Effector CD8-positive, alpha-beta T cell (primary cell): Measurements from ENCODE around the gene NAALADL2.

Source experiments
- DNase-seq: peaks from one replicate; lab custom pipeline; 2025; lab: John Stamatoyannopoulos, UW

NAALADL2 gene

DNA sequence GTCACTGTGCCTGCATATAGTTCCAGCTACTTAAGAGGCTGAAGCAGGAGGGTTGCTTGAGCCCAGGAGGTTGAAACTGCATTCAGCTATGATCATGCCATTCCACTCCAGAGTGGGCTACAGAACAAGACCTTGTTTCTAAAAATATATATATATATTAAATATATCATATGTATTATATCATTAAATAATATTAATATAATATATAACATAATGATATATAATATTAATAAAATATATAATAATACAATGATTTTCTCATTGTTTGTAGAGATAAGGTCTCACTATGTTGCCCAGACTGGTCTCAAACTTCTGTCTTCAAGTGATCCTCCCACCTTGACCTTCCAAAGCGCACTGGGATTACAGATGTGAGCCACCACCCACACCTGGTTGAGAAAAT, 101.8 kb downstream of the NAALADL2 start:
- DNase-seq: no peak

DNA sequence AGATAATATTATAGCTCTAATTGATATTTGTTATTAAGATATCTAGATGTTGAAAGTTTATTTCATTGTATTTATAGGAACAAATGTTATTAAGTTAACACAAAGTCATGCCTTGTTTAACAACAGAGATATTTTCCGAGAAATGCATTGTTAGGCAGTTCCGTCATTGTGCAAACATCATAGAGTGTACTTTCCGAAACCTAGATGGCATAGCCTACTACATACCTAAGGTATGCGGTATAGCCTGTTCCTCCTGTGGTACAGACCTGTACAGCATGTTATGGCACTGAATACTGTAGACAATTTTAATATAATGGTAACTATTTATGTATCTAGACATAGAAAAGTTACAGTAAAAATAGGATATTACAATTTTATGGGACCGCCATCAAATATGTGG, 114.3 kb downstream of the NAALADL2 start:
- no peak for DNase-seq

DNA sequence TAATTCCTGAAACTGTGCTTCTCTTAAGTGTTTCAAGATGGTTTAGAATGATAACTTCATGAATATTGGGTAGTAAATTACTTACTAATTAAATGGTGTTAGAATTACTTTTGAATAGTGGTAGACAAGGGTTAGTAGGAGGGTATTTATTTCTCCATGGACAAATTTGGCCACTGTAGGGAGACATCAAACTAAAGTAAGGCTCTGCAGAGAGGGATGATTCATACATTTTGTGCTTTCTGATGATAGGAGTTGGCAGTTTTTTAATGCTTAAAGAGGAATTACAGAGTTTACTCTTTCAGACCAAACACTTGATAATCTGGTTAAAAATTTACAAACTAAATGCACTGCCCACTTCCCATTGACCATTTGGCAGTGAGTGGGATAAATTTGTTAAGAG, 127.6 kb downstream of the NAALADL2 start:
- DNase-seq: no peak

DNA sequence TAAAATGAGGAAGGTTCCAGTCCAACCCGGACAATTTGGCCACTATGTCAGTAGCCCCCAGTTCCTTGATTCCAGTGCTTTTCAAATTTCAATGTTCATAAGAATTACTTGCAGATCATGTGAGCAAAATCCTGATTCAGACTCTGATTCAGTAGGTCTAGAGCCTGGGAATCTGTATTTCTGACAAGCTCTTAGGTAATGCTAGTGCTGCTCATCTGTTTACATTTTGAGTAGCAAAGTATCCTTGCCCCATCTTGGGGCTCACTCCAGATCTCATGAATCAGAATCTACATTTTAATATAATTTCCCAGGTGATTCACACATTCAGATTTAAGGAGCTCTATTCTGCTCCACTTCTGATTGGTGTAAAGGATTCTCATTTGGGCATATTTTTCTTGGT, 142.0 kb downstream of the NAALADL2 start:
- DNase-seq: no peak

DNA sequence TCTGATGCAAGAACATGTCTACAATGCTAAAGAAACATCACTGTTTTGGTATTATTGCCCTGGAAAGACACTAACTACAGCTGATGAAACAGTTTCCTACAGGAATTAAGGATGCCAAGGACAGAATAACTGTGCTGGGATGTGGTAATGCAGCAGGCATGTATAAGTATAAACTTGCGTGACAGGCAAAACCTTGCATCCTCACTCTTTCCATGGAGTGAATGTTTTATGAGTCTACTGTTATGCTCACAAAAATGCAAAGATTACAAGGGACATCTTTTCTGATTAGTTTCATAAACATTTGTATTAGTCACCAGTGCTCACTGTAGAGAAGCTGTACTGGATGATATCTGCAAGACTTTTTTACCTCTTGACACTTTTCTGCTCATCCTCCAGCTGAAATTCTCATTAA, 143.6 kb downstream of the NAALADL2 start:
- DNase-seq: no peak

DNA sequence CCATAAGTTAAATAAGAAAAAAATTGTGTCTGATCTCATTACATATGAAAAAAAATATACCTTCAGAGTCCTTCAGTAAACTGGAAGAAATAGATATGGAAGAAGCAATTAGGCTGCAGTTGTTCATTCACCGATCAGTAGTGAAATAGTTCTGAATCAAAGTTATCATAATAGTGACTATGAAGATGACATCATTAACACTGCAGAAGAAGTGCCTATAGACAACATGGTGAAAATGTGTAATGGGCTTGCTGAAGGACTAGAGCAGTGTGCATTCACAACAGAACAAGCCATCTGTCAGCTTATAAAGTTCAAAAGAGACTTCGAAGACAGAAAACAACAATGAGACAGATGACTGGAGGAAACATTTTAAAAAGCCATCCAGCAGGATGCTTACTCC, 144.5 kb downstream of the NAALADL2 start:
- DNase-seq: no peak

DNA sequence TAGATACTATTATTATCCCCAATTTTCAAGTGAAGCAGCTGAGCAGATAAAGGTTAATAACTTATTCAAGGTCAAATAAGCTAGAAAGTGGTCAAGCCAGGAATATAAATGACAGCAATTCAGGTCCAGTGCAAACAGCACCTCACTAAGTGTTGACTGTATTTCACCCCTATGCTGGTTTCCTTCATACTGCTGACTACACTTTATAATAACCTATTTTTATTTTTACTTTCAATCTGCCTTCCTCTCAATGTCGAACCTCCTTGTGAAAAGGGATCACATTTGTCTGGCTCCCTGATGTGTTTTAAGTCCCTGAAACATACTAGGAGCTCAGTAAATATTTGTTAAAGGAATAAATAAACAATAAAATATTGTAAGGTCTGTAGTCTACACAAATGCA, 146.1 kb downstream of the NAALADL2 start:
- DNase-seq: no peak

DNA sequence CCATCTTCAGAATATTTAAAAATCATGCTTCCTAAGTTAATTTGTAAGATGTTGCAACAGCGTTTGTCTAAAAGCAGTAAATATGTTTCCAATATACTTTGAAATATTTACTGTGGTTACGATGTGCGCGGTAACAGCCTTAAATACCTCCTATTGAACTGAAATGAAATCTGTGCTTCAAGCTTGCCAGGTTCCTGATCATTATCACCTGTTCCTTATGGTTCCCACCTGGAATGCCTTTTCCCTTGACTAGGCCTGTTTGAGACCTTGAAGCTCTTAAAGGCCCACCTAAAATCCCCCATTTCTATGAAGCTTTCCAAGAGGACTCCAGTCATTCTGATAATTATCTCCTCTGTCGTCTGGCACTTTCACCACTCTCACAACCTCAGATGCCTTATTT, 146.7 kb downstream of the NAALADL2 start:
- DNase-seq: no peak

DNA sequence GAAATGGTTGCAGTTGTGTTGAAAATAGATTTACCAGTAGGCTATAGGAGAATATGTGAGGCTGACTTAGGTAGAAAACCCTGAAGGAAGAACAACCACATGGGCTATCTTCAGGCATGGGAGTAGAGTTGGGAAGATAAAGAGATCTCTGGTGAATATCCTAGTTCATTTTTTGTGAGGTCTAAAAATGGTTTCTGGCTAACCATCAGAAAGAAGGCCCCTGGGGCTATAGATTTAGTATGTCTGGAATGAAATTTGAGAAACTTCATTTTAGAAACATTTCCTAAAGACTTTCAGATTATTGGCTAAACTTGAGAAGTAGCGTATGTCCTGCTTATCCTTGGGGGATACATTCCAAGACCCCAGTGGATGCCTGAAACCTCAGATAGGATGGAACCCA, 148.2 kb downstream of the NAALADL2 start:
- no peak for DNase-seq

DNA sequence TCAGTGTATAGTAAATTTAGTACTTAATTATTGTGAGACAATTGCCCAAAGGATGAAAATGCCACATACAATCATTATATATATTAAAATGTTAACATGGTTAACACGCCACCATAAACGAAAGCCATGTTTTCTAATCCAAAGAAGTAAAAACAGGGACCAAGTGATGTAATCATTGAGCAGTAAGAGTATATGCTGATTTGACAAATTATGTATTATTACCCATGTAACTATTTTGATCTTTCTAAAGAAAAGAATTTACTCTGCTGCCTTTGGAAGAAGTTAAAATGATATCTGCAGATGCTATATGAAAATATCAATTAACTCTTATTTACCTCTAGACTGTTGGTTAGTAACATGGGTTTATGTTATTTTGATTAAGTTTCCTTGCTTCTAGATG, 150.2 kb downstream of the NAALADL2 start:
- DNase-seq: no peak

DNA sequence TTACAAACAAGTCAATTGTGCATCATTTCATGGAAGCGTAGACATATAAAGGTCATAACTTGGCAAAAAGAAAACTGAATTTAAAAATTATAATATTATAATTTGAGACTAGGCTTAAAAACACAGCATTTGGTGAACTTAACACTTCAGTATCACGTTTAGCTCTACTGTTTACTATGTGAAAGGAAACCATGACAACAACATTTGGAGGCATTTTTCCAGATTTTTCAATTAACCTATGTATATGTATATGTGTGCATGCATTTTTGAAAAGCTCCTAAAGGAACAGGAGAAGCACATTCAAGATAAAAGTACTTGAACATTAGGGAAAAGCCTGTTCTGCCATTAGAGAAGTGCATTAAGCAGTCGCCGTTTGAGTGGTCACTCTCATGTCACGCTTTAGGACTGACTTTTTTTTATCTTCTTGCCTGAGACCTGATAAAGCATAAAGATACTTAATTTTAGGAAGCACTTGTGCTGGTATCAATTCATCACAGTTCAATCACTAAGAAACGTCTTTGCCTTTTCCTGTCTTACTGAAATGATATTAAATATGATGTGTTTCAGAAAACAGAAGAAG, 156.0 kb downstream of the NAALADL2 start:
- no peak for DNase-seq

DNA sequence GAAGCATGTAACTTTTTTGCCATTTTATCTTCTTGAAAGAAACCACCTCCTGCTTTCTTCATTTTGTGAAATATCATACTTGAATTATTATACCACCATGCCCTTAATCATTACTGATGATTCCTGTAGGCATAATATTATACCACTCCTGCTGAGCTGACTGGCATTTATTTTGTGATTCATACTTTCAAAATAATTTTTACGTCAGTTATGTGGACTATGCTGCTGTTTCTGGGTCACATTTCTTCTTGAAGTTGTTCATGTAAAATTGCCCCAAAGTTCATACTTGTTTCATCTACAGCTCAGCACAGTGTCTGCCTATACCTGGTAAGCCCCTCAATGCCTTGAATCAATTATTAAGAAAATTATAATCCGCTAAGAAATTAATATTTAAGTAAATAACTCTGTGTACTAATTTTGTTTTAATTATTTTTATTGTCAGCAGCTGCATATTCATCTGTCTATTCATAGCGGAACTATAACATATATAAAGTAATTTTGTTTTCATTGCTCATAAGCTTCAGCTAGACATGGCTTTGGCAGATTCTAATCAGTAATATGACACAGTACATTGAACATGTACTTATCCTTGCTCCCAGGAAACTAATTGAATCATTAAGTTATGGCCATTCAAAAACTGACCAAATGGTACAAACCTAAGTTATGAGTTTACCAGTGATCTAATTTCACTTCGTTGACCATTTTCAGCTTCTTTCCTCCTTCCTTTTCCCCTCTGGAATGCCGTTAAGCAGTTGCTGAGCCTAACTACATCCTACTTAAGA, 160.0 kb downstream of the NAALADL2 start:
- DNase-seq: no peak

DNA sequence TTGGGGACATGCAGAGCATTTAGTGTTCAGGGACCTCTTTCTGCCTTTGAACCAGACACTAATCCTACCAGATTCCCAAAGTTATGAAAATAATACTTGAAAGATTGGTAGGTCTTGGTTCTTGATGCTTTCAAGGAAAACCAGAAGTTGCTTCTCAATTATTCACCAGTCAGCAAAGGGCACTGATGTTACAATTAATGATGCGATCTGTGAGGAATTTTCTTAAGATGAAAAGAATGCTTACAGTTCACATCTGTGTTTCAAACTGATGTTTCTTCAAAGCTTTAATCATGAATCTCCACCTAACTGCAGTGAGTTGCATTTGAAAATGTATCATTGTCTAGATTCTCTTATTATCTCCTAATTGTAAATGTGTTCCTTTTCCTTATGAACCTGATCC, 161.0 kb downstream of the NAALADL2 start:
- no peak for DNase-seq

DNA sequence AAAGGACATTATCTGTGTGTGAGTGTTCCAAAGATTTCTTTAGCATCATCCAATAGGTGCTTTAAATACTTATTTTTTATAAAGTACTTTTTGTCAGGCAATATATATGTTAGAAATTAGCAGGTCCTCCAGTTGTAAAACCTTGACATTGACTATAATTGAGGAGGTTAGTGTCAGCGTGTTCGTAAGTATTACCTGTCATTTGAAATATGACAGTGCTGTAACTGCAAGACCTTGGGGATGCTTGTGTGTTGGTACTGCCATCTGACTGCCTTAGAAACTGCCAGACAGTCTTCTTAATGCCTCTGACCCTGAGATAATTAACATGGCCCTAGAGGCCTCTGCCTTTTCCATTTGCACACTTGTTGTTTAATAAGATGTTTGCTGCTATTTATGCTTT, 170.7 kb downstream of the NAALADL2 start:
- no peak for DNase-seq

DNA sequence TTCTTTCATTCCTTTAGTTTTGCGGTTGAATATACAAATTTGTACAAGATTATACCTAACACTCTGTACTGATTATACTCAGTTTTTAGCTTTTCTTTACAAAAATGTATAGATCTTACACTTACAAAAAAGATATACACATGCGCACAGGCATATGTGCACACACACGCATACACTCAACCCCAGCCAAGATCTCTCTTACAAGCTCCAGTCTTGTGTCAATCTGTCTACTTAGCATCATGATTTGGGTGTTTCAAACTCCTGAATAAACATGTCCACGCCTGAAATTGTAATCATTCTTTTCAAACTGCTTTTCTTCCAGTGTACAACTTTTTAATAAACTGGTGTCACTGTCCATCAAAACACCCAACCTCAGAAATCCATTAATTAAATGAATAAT, 180.7 kb downstream of the NAALADL2 start:
- no peak for DNase-seq

DNA sequence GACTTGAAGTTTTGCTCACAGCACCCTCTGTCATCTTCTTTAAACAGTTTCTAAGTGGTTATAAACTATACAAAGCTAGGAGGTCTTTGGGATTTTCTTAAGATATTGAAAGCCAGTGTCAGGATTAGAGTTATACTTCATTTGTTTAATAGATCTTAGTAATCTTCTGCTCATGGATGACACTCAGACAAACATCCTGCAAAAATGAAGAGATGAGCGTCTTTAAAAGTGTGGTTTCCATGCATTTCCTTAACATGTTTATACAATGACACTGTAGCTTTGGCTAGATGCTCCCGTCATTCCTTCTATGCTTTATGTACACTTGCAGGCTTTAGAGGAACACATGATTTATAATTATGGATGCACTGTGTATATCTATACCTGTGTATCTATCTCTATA, 182.2 kb downstream of the NAALADL2 start:
- DNase-seq: no peak

DNA sequence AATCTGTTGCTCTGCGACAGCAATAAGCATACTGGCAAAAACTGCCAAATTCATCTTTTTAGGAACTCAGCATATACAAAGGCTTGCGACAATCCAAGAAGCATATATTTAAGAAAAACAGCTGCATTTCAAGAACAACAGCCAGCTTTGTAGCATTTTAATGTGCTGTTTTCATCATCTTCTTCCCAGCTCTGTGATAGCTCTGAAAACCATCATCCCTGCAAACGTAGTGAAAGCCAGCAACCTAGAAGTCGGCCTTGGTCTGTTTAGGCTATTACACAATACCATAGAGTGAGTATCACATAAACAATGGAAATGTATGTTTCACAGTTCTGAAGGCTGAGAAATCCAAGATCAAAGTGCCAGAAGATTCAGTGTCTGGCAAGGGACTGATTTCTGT, 187.5 kb downstream of the NAALADL2 start:
- no peak for DNase-seq

DNA sequence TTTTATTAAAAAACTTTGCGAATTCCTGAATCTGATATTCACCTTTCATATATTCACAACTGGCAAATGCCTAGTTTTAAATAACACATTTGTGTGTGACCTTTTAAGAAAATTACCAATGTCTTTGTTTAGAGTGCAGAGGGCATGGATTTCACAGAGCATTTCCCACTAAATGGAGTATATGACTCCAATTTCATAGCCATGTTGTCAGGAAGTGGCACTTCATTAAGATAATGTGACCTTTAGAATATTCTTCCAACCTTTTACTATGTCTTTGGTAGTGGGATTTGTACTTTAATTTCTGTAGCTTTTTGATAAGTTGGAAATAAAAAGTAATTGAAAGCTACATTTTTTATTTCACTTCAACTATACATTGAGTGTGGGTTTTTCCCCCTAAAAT, 188.7 kb downstream of the NAALADL2 start:
- DNase-seq: no peak

DNA sequence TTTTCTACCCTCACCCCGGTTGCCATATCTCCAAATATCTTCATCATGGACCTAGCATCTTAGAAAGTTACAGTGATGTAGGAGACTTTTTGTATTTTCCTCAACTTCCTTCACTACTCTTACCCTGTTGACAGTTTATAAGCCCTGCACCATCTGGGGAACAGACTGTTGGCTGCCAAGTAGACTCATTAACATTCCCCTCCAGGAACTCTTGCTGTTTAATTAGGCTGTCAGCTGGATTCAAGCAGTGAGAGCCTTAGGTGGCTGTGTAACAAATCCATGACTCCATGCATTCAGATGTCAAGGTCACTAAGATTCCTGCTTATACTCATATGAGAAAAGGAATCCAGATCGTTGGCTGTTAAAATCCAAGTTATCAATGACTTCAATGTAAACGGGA, 198.3 kb downstream of the NAALADL2 start:
- DNase-seq: no peak

DNA sequence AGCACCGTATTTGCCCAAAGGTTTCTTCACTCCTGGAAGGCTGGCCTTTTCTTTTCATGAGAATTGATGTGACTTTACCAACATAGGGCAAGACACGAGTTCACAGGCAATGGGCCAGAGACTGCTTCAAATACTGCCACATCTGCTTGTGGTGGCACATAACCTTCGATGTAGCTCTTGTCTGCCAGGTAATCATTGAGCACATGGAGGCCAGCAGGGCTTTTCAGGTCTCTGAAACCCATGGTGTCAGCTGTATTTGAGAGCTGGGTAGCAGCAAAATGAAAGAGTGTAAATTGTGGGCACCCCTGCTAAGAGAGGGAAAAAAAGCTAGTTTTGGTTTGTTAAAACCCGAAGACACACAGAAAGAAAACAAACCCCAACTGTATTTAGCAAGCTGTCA, 200.7 kb downstream of the NAALADL2 start:
- no peak for DNase-seq

DNA sequence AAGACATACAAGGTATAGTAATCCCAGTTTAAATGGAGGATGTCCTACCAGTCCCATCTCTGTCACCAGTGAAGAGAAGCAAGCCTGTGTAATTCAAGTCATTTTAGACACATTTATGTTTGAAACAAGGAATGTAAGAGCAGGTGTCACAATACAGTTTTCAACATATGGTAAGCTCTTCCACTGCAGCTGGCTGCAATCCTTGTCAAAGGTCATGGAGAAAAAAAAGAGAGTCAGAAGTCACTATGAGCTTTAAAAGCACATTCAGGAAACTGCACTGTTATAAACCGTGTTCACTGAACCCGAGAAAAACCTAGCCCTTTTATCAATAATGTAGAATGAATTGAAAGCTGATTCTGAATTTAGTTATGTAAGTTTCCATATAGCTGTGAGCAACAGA, 206.4 kb downstream of the NAALADL2 start:
- DNase-seq: no peak

DNA sequence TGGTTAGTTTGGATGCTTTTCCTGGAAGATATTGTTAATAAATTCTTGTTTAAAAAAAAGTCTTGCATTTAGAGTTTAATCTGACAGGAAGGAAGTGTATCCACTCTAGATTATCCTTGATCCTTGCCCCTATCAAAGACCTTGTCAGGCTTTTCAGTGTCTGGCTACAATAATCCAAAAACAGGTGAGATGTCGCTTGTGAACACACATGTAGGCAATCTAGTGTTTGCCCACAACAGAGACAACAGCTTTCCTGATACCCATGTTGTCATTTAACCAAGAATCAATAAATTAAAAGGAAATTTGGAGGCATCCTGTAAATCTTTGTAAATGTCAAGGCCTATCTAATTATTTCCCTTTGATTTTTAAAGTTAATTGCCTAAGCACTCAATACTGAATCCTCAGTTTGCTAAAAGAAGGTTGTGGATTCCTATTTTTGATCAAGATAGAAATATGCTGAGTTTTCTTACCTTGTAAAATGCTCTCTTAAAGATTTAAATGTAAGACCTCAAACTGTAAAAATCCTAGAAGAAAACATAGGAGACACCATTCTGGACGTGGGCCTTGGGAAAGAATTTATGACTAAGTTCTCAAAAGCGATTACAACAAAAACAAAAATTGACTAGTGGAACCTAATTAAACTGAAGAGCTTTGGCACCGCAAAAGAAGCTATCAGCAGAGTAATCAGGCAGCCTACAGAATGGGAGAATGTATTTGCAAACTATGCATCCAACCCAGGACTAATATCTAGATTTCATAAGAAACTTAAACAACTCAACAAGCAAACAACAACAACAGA, 207.7 kb downstream of the NAALADL2 start:
- no peak for DNase-seq

DNA sequence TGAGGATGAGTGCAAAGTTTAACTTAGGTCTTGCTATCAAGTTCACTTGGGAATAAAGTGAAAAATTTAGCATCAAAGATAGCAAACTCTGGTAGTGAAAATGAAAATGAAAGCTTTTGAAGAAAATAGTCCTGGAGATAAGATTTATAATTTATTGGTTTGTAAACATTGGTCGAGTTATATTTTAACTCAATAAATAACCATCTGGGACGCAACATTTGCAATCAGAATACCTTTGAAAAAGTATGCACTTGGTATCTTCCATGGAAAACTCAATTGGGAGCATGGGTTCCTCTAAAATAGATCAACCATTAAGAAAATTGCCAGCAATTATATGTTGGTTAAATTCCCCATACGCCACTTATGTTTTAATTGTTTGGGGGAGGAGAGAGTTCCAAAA, 209.5 kb downstream of the NAALADL2 start:
- no peak for DNase-seq
